Smooth muscle cell of the coronary artery (primary cell): ENCODE data around the gene SPSB3. TPM values are rescaled to one million over a fixed set of nuclear protein-coding genes. Genes with fewer than 3 reads are reported as not detected.

Experiments
- total RNA-seq: library from RNA; depleted of rRNA; stranded (reverse); fragments of >200 nt; gene quantifications from 2 replicates; pipeline ENCODE4 v1.2.3, GENCODE V29; 2014; ENCODE audit warnings: low replicate concordance

SPSB3 gene
- total RNA-seq = 30.8 and 55.7 TPM in 2 replicates

DNA sequence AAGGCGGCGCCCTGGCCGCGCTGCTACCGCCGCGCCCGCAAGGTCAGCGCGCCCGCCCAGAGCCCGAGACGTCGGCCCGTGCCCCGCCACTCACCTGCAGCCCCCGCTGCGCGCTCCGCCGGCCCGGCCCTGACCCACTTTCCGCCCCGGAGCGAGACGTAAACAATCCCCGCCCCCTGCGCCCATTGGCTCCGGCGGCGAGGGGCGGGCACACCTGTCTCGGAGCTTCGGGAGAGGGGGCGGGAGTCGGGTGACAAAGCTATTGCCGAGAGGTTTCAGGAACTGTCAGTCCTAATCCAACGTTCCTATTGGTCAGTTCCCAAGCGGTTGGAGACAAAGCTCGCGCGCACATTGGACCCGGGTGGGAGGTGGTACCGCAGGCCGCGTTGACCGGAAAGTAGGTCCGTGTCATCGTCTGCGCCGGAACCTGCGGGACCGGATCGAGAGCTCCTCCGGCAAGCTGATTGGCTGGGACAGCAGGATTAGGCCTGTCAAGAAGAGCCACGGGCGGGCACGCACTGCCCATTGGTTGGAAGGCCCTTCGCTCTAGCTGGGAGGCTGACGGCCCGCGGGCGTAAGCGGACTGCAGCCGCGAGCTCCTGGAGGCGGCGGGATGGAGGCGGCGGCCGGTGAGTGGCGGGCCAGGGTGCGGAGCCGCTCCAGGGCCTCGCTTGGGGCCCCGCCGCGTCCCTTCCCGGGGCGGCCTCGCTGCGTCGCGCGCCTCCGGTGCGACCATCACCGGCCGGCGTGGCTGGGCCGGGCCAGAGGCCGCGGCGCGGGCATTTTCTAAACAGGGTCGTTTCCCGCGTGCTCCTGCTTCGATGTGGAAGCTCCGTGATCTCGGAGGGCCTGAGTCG lies at the start of gene SPSB3, which contains the start of gene NUBP2:
TSS of gene SPSB3 (minus strand) at position 164 of the 857 bp plus-strand sequence. CDS start 1,088 bp downstream, outside the sequence.
TSS of gene NUBP2 (plus strand) at position 553 of the 857 bp plus-strand sequence. CDS start at position 614, 61 bp downstream.

DNA sequence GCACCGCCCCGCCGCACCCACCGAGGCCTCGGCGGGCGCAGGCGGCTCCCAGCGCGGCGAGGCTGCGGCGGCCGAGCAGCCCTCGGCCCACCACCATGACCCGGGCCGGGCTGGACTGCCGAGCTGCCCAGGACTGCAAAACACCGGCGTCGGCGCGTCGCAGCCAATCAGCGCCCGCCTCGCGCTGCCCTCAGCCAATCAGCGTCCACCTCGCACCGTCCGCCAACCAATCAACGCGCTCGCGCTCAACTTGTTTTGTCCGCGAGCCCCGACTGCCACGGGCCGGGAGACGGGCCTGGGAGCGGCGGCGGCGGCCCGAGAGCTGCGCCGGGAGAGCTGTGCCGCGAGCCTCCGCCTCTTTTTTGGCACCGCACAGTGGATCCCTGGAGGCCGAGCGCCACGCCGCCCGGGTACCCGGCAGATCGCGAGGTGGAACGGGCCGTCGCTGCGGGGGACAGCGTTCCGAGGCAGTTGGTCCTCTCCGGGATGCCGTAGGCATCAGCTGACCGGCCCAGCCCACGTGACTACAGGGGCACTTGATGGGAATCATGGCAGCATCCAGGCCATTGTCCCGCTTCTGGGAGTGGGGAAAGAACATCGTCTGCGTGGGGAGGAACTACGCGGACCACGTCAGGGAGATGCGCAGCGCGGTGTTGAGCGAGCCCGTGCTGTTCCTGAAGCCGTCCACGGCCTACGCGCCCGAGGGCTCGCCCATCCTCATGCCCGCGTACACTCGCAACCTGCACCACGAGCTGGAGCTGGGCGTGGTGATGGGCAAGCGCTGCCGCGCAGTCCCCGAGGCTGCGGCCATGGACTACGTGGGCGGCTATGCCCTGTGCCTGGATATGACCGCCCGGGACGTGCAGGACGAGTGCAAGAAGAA lies 44.6 kb upstream of the SPSB3 start, which contains the start of the genes FAHD1 and HAGH:
TSS of gene FAHD1 (plus strand) at position 516 of the 883 bp plus-strand sequence. CDS start at position 549, 33 bp downstream.
TSS of gene HAGH (minus strand) at position 135 of the 883 bp plus-strand sequence. CDS start at position 97, 38 bp downstream.

DNA sequence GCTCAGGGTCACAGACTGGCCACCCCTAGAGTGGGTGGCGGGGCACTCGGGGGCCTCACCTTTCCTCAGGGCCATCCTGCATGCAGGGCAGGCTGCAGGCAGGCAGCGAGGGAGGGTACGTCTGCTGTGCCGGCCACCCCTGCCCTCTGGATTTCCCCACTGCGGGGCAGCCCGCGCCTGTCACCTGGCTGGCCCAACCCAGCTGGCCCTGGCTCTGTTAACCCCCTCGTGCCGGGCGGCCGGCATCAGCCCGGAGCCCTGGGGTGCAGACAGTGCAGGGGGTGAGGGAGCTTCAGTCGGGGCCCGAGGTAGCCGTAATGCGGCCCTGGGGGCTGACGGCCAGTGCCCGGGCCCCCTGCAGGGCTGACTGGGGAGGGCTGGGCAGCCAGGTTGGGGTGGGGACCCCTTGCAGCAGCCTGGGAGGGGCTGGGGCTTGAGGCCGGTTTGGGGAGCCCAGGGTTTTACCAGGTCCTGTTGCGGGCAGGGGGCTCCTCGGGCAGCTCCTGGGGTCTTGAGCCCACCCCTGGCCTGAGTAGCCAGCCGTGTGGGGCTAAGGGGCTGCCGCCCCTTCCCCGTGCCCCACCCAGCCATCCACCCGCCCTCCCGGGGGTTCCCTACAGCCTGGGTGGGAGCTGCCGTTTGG lies 11.3 kb upstream of the SPSB3 start, which contains the start of gene IGFALS:
TSS of gene IGFALS (minus strand) at position 128 of the 643 bp plus-strand sequence. CDS start at position 75, 53 bp downstream.

DNA sequence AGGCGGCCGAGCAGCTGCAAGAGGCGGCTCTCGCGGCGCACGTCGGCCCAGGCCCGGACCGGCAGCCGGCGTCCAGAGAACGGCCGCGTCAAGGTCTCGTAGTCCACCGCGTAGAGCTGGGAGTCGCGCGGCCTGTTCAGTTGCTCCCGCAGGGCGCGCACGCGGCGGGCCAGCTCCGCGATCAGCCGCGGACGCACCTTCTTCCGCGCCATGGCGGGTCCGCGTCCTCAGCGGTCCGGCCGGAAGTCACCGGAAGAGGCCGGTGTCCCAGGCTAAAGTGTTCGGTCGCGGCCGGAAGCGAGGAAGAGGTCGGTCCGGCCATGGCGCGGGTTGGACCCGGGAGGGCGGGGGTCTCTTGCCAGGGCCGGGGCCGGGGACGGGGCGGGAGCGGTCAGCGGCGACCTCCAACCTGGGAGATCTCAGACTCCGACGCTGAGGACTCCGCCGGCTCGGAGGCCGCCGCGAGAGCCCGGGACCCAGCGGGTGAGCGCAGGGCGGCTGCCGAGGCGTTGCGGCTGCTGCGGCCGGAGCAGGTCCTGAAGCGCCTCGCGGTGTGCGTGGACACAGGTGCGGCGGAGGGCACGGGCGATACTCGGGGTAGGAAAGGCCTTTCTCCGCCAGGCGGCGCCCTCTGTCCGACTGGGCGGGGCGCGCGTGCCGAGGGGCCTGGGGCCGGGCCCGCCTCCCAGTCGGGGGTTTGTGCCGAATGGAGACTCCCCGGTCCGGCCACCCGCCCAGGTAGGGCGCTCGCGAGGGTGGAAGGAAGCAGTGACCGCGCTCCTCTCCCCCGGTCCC lies 9.3 kb downstream of the SPSB3 start, which contains the start of gene MRPS34:
TSS of gene MRPS34 (minus strand) at position 227 of the 795 bp plus-strand sequence. CDS start at position 212, 15 bp downstream.

DNA sequence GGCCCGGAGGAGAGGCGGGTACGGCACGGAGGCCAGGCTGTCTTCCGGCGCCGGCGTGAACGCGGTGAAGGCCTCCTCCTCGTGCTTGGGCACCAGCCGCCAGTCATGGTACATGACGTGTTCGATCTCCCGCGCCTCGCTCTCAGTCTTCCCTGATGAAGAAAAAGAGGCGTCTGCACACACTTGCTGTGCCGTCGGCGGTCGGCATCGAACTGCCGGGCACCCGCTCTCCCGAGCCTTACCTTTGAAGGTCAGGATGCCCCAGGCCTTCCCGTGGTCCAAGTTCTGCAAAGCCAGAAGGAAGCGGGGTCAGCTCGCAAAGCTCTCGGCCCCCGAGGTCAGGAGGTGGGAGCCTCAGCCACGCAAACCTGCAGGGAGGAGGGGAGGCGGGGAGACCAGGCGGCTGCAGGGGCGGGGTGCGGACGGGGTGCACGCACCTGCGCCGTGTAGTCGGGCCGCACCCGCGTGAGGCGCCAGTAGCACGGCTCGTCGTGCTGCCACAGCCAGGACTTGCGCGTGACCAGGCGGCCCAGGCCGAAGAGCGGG lies 9.9 kb downstream of the SPSB3 start, which contains the start of gene EME2:
TSS of gene EME2 (plus strand) at position 449 of the 546 bp plus-strand sequence. CDS start 418 bp downstream, outside the sequence.

DNA sequence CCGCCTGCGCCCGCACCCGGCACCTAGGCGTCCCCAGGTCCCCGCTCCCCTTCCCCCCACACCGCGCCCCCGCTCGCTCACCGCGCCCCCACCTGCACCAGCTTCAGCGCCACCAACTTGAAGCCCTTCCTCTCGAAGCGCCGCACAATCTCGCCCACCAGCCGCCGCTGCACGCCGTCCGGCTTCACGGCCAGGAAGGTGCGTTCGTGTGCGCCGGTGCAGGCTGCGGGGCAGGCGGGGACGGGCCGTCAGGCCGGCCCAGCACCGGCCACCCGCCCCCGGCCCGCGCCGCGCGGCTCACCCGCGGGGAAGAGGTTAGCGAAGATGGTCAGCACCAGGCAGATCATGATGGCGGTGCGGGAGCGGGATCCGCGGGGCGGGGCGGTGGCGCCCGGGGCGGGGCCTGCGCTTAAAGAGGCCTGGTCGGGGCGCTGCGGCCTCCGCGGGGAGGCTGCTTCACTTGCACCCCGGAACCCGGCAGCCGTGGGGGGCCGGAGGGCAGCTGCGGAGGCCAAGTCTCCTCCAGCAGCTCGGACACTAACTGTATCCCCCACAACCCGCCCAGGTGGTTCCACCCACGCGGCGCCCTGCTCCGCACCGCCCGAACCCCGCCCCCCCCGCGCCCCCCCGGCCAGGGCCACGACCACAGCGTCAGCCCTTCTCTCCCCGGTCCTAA lies 11.0 kb downstream of the SPSB3 start, which contains the start of gene NME3:
TSS of gene NME3 (minus strand) at position 356 of the 676 bp plus-strand sequence. CDS start at position 347, 9 bp downstream.

Other genes with a start within 250 kb of the SPSB3 start
- 19.0 and 45.4 TPM in 2 replicates for gene TMEM204, start 248.9 kb downstream of the SPSB3 start, total RNA-seq
- gene IFT140, start 170.5 kb downstream of the SPSB3 start, total RNA-seq = 23.9 and 68.7 TPM in 2 replicates
- gene CRAMP1, start 170.2 kb downstream of the SPSB3 start, total RNA-seq = 4.4 and 4.8 TPM in 2 replicates
- 8.8 and 26.7 TPM in 2 replicates for gene JPT2, start 104.3 kb downstream of the SPSB3 start, total RNA-seq
- 31.8 and 51.6 TPM in 2 replicates for gene MAPK8IP3, start 76.4 kb downstream of the SPSB3 start, total RNA-seq
- 35.7 and 45.9 TPM in 2 replicates for gene NME3, start 11.0 kb downstream of the SPSB3 start, total RNA-seq
- 5.0 TPM in 2 replicates for gene EME2, start 9.8 kb downstream of the SPSB3 start, total RNA-seq
- 71.6 and 87.2 TPM in 2 replicates for gene MRPS34, start 9.4 kb downstream of the SPSB3 start, total RNA-seq
- gene NUBP2, start 389 bp upstream of the SPSB3 start, total RNA-seq = 30.3 and 65.2 TPM in 2 replicates
- gene IGFALS, start 11.1 kb upstream of the SPSB3 start, total RNA-seq = under 0.01 TPM in 2 replicates
- 51.5 and 65.6 TPM in 2 replicates for gene HAGH, start 44.3 kb upstream of the SPSB3 start, total RNA-seq
- 71.6 and 134 TPM in 2 replicates for gene FAHD1, start 44.6 kb upstream of the SPSB3 start, total RNA-seq
- 0.23 TPM in 1 of 2 replicates, not detected in the other for gene MEIOB, start 89.6 kb upstream of the SPSB3 start, total RNA-seq
- not detected in 2 replicates for gene HS3ST6, start 135.8 kb upstream of the SPSB3 start, total RNA-seq
- gene MSRB1, start 160.6 kb upstream of the SPSB3 start, total RNA-seq = 4.8 and 8.5 TPM in 2 replicates
- 0.12 TPM in 1 of 2 replicates, not detected in the other for gene RPL3L, start 172.1 kb upstream of the SPSB3 start, total RNA-seq
- 221 and 281 TPM in 2 replicates for gene NDUFB10, start 177.0 kb upstream of the SPSB3 start, total RNA-seq
- 3,947 and 4,144 TPM in 2 replicates for gene RPS2, start 182.3 kb upstream of the SPSB3 start, total RNA-seq
- gene RNF151, start 184.3 kb upstream of the SPSB3 start, total RNA-seq = not detected in 2 replicates
- gene TBL3, start 189.5 kb upstream of the SPSB3 start, total RNA-seq = 36.2 and 36.5 TPM in 2 replicates
- gene NOXO1, start 198.9 kb upstream of the SPSB3 start, total RNA-seq = not detected in 2 replicates
- gene GFER, start 201.6 kb upstream of the SPSB3 start, total RNA-seq = 6.4 and 11.7 TPM in 2 replicates
- 0.94 and 4.9 TPM in 2 replicates for gene SYNGR3, start 207.4 kb upstream of the SPSB3 start, total RNA-seq
- 9.9 and 12.0 TPM in 2 replicates for gene ZNF598, start 227.2 kb upstream of the SPSB3 start, total RNA-seq
- gene NPW, start 237.2 kb upstream of the SPSB3 start, total RNA-seq = 0.23 and 0.60 TPM in 2 replicates
- gene NHERF2, start 244.3 kb upstream of the SPSB3 start, total RNA-seq = 8.2 and 48.6 TPM in 2 replicates